COLO668 (cell line): ENCODE measurements around the gene CDC42SE2.

ENCODE experiments used
- DNase-seq: peaks from one replicate; lab custom pipeline; 2025; ENCODE audit not compliant: unreplicated experiment; lab: John Stamatoyannopoulos, UW

Gene CDC42SE2

GRCh38 chr5:131263648-131264450, at the start of gene CDC42SE2:
CDC42SE2 (plus strand) TSS chr5:131264053; CDS start chr5:131359494, 95,441 bp downstream.
- peak; percentile 90 for DNase-seq

GRCh38 chr5:131214609-131215227, 49.1 kb upstream of the CDC42SE2 start:
- no peak for DNase-seq

- no peak for DNase-seq
Observed at GRCh38 chr5:131217791-131218190, 46.1 kb upstream of the CDC42SE2 start.

GRCh38 chr5:131218392-131218791, 45.5 kb upstream of the CDC42SE2 start:
- DNase-seq: no peak

GRCh38 chr5:131220566-131220965, 43.3 kb upstream of the CDC42SE2 start:
- no peak for DNase-seq

- DNase-seq: no peak
Observed at GRCh38 chr5:131221008-131221703, 42.7 kb upstream of the CDC42SE2 start.

- no peak for DNase-seq
Observed at GRCh38 chr5:131221888-131222287, 42.0 kb upstream of the CDC42SE2 start.

GRCh38 chr5:131222731-131223130, 41.1 kb upstream of the CDC42SE2 start:
- DNase-seq: no peak

- no peak for DNase-seq
Observed at GRCh38 chr5:131223751-131224386, 40.0 kb upstream of the CDC42SE2 start.

GRCh38 chr5:131224387-131225201, 39.3 kb upstream of the CDC42SE2 start:
- DNase-seq: no peak

- no peak for DNase-seq
Observed at GRCh38 chr5:131225282-131225974, 38.4 kb upstream of the CDC42SE2 start.

GRCh38 chr5:131226899-131227298, 37.0 kb upstream of the CDC42SE2 start:
- no peak for DNase-seq

- no peak for DNase-seq
Observed at GRCh38 chr5:131228646-131229045, 35.2 kb upstream of the CDC42SE2 start.

GRCh38 chr5:131229623-131230022, 34.2 kb upstream of the CDC42SE2 start:
- DNase-seq: no peak

- DNase-seq: no peak
Observed at GRCh38 chr5:131230406-131230805, 33.4 kb upstream of the CDC42SE2 start.

- DNase-seq: no peak
Observed at GRCh38 chr5:131239686-131240085, 24.2 kb upstream of the CDC42SE2 start.

GRCh38 chr5:131242728-131243255, 21.1 kb upstream of the CDC42SE2 start:
- DNase-seq: no peak

- no peak for DNase-seq
Observed at GRCh38 chr5:131245312-131245711, 18.5 kb upstream of the CDC42SE2 start.

GRCh38 chr5:131245948-131246347, 17.9 kb upstream of the CDC42SE2 start:
- DNase-seq: no peak

GRCh38 chr5:131246504-131246903, 17.3 kb upstream of the CDC42SE2 start:
- no peak for DNase-seq
